GM21515 (cell line): ENCODE data around the gene DGLUCY.

Experiments
- ATAC-seq: cut with Tn5 transposase; IDR thresholded peaks from one replicate; pipeline ENCODE4 v1.9.1; 2021; ENCODE audit not compliant: unreplicated experiment

The DGLUCY gene

DNA sequence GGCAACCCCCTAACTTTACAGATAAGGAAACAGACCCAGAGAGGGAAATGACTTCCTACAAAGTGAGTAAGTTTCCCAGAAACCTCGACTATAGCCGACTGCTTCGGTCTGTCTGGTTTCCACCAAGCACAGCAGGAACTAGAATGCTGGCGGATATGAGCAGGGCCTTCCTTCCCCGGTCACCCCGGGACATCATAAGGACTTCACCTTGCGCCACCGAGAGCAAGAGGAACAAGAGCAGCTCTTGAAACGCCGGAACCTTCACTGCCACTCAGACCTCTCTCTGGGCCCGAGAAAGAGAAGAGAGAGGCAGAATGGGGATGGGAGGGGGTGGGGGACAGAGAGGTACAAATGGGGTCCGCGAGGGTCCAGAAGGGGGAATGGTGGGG lies 160.0 kb downstream of the DGLUCY start:
- no peak for ATAC-seq

DNA sequence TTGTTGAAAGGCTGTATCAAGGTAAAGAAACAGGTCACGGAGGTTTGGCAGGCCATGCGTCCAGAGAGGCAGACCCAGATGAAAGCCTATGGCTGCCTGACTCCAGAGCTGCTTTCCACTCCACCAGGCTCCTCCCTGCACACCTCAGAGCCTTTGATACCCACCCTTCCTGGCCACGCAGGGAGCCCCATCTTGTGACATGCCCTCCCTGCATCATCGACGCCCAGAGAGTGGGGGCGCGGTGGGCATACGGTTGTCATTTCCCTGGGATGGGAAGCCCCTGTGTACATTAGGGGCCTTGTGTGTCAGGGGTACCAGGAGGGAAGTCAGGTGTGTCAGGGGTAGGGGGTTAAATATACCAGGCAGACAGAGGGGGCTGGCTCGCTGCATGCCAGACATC lies 160.9 kb downstream of the DGLUCY start:
- no peak for ATAC-seq
